Nephron (organoid): ENCODE results near the gene ZG16.
A peak's percentile ranks its signal among the peaks of the same experiment; 100 is the strongest.
"Not testable (repeated sequence)": the region's sequence is repeated elsewhere in the genome, so short reads cannot be mapped to it uniquely, and the experiment has no call there.

Experiments used
- H3K27ac Mint-ChIP-seq, 3 experiments: 2 replicates each; pipeline ENCODE4 v1.8.0; 2020; ENCODE audit warnings: mixed read lengths in 3 of 3, mild to moderate bottlenecking in 2 of 3, moderate library complexity in 1 of 3
- H3K27me3 Mint-ChIP-seq: 2 replicates; pipeline ENCODE4 v1.8.0; 2021; ENCODE audit warnings: low read depth, mild to moderate bottlenecking, moderate library complexity, mixed read lengths
- H3K36me3 Mint-ChIP-seq: 2 replicates; pipeline ENCODE4 v1.8.0; 2020; ENCODE audit warnings: low read depth, mixed read lengths
- H3K4me1 Mint-ChIP-seq: 2 replicates; pipeline ENCODE4 v1.8.0; 2020; ENCODE audit warnings: mixed read lengths
- H3K4me3 Mint-ChIP-seq, 3 experiments: 2 replicates each; pipeline ENCODE4 v1.8.0; 2020; ENCODE audit warnings: mild to moderate bottlenecking in 3 of 3, mixed read lengths in 3 of 3, moderate library complexity in 2 of 3
- H3K9me3 Mint-ChIP-seq: 2 replicates; pipeline ENCODE4 v1.8.0; 2020; ENCODE audit warnings: mixed read lengths
- TF ChIP-seq, protein P1 (sequence below), 3 experiments: fragments of 200-600 bp; sonication (generic); IDR thresholded peaks; one replicate each; pipeline ENCODE4 v1.5.0; 2021; ENCODE audit warnings: antibody characterized with exemption in 3 of 3; ENCODE audit not compliant: unreplicated experiment in 3 of 3

ZG16 gene

DNA sequence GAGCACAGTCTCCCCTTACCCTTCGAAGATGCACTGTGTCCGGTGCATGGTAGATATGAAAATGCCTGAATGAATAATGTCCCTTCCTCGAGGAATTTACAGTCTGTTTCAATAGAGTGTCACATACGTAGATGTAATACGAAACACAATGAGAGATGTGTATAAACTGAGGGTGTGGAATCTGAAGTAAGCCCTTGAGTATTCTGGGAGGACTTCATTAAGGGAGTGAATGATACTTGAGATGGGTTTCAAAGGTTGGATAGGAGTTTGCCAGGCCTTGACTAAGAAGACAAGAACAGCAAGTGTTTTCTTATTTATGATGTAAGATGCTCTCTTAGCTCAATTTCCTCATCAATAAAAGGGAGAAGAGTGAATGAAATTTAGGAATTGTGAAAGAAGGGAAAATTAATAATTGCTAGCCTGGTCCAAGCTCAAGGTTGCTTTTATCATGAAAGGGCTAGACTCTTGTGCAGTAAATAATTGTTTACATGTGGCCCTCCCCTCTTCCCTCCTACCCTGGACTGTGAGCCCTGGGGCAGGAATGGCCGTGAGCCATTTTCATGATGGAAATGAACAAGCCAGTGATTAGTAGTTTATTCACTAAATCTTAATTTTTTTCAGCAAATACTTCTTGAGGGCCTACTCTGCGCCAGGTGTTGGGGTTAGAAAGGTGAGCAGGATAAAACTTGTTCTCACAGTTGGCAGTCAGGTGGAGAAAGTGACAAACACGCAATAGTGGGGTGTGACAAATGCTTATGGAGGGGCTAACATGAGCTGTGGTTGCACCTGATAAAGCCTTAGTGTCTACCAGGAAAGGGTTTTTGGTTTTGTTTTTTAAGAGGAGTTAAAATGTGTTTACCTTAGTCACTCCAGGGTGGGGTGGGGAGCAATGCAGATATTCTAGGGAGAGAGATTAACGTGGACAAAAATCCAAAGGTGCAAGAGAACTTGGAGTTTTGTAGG lies 14.1 kb downstream of the ZG16 start:
- Mint-ChIP-seq H3K27me3 (no peaks in the 10 kb centered on the region), H3K36me3 (peaks cover 19% of the 10 kb centered on the region), H3K9me3 (no peaks in the 10 kb centered on the region), H3K4me3 (peak overlapping the region; percentile 97 to 99 (median 98)), H3K4me1 (peaks cover 32% of the 10 kb centered on the region), H3K27ac (peak overlapping the region; percentile 99 to 100 (median 99))
- TF ChIP-seq, protein P1, sequence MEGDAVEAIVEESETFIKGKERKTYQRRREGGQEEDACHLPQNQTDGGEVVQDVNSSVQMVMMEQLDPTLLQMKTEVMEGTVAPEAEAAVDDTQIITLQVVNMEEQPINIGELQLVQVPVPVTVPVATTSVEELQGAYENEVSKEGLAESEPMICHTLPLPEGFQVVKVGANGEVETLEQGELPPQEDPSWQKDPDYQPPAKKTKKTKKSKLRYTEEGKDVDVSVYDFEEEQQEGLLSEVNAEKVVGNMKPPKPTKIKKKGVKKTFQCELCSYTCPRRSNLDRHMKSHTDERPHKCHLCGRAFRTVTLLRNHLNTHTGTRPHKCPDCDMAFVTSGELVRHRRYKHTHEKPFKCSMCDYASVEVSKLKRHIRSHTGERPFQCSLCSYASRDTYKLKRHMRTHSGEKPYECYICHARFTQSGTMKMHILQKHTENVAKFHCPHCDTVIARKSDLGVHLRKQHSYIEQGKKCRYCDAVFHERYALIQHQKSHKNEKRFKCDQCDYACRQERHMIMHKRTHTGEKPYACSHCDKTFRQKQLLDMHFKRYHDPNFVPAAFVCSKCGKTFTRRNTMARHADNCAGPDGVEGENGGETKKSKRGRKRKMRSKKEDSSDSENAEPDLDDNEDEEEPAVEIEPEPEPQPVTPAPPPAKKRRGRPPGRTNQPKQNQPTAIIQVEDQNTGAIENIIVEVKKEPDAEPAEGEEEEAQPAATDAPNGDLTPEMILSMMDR (IDR thresholded peaks at IDR 0.05; ENCODE audit: unreplicated experiment in 3 of 3): no peak

DNA sequence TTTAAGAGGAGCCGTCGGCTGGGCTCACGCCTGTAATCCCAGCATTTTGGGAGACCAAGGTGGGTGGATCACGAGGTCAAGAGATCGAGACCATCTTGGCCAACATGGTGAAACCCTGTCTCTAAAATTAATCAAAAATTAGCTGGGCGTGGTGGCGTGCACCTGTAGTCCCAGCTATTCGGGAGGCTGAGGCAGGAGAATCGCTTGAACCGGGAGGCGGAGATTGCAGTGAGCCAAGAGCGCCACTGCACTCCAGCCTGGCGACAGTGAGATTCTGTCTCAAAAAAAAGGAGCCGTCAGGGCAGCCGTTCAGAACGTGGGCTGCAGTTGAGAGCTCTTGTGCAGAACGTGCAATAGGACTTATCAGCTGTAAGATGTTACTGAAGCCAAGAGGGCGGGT lies 15.1 kb downstream of the ZG16 start:
- H3K4me1 Mint-ChIP-seq: peaks cover 32% of the 10 kb centered on the region
- H3K27ac Mint-ChIP-seq: peak overlapping the region in 1 of 3 experiments; percentile 2
- H3K4me3 Mint-ChIP-seq, H3K9me3 Mint-ChIP-seq, H3K27me3 Mint-ChIP-seq: not testable (repeated sequence)
- peaks cover 29% of the 10 kb centered on the region for H3K36me3 Mint-ChIP-seq

DNA sequence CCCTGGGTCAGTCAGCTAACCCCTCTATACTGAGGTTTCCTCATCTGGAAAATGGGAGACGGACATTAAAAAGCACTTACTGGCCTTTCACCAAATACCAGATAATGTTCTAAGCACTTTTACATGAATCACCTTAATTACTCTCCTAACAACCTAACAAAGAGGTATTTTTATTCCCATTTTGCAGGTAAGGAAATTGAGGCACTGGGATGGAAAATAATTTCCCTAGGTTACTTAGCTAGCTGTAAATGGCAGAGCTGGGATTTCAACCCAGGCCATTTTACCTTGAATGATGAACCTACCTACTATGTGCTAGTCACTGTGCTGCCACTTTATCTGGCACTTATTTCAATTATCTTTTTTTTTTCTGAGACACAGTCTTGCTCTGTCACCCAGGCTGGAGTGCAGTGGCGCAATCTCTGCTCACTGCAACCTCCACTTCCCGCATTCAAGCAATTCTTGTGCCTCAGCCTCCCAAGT lies 16.2 kb downstream of the ZG16 start:
- Mint-ChIP-seq H3K36me3 (peaks cover 38% of the 10 kb centered on the region), H3K9me3 (no peaks in the 10 kb centered on the region), H3K27me3 (no peaks in the 10 kb centered on the region), H3K4me3 (no peak overlapping the region), H3K4me1 (peaks cover 32% of the 10 kb centered on the region), H3K27ac (no peak overlapping the region)
- TF ChIP-seq, protein P1 (IDR thresholded peaks at IDR 0.05; ENCODE audit: unreplicated experiment in 3 of 3): no peak

DNA sequence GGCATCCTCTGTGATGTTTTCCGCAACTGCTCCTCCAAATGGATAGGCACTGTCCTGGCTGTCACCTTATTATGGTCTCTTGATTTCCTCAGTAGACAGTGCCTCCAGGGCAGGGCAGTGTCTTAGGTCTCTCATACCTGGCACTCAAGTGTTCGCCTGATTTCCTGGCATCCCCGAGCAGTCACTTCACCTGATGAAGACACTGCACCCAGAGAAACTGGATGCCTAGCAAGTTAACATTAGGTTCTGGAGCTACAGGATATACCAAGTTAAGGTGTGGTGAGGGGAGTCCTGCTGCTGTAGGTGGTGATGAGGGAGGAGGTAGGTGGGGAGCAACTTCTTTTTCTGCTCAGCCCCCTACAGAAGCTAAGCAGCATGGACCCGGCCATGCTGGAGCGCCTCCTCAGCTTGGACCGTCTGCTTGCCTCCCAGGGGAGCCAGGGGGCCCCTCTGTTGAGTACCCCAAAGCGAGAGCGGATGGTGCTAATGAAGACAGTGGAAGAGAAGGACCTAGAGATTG lies 24.4 kb downstream of the ZG16 start:
- Mint-ChIP-seq H3K36me3 (peaks cover 38% of the 10 kb centered on the region), H3K4me1 (peaks cover 35% of the 10 kb centered on the region), H3K27me3 (no peaks in the 10 kb centered on the region), H3K9me3 (no peaks in the 10 kb centered on the region), H3K27ac (peak overlapping the region; percentile 88 to 99 (median 98)), H3K4me3 (peak overlapping the region; percentile 62 to 100 (median 81))
- TF ChIP-seq, protein P1 (IDR thresholded peaks at IDR 0.05; ENCODE audit: unreplicated experiment in 3 of 3): no peak

DNA sequence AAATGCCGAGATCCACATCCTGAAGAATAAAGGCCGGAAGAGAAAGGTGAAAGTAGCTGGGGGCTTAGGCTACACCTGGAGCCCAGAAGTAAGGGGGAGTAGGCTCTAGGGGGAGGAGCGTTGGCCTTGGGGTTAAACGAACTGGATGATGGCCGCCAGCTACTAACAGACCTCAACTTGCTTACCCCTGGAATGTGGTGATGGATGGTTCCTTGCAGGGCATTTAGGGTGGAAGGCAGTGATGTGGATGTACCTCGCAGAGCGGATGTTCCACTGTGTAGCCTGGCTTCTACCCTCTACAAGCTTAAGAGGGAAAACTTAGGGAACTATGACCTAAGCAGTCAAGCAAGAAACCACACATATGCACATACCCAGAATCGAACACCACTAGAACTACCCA lies 26.0 kb downstream of the ZG16 start:
- H3K4me1 Mint-ChIP-seq: peaks cover 50% of the 10 kb centered on the region
- H3K27ac Mint-ChIP-seq: peak overlapping the region; percentile 97 to 99 (median 98)
- H3K9me3 Mint-ChIP-seq: no peaks in the 10 kb centered on the region
- H3K4me3 Mint-ChIP-seq: peak overlapping the region; percentile 96 to 100 (median 97)
- H3K36me3 Mint-ChIP-seq: peaks cover 32% of the 10 kb centered on the region
- no peaks in the 10 kb centered on the region for H3K27me3 Mint-ChIP-seq
- TF ChIP-seq, protein P1 (IDR thresholded peaks at IDR 0.05; ENCODE audit: unreplicated experiment in 3 of 3): no peak

DNA sequence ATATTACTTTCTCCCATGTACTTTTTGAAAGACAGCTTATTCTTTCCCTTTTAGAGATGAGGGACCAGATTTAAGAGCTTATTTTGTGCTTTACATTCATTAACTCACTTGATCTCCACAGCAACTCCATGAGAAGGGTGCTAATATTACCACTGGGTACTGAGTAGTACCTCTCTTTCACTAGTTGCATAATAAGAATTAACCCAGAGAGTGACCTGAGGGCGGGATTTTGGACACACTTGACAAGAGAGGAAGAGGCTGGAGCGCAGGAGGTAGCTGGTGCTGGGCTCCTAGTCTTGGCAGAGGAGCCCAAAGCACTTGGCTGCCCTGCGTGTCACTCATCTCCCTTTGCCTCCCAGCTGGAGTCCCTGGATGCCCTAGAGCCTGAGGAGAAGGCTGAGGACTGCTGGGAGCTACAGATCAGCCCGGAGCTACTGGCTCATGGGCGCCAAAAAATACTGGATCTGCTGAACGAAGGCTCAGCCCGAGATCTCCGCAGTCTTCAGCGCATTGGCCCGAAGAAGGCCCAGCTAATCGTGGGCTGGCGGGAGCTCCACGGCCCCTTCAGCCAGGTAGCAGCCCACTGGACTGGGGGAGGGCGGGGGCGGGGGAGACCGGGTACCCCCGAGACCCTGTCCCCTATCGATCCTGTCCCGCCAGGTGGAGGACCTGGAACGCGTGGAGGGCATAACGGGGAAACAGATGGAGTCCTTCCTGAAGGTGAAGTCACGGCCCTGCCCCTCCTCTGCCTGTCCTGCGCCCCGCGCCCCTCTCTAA lies 26.6 kb downstream of the ZG16 start:
- Mint-ChIP-seq H3K27ac (peak overlapping the region; percentile 98 to 99 (median 98)), H3K36me3 (peaks cover 30% of the 10 kb centered on the region), H3K27me3 (no peaks in the 10 kb centered on the region), H3K9me3 (no peaks in the 10 kb centered on the region), H3K4me1 (peaks cover 51% of the 10 kb centered on the region), H3K4me3 (peak overlapping the region; percentile 96 to 100 (median 97))
- TF ChIP-seq, protein P1 (IDR thresholded peaks at IDR 0.05; ENCODE audit: unreplicated experiment in 3 of 3): no peak
